Eye (tissue), 1 donor: ENCODE results near the gene LMO1.

Experiments
- DNase-seq: peaks from one replicate; pipeline ENCODE4 v3.0.0-alpha.2; 2015

The LMO1 gene

DNA sequence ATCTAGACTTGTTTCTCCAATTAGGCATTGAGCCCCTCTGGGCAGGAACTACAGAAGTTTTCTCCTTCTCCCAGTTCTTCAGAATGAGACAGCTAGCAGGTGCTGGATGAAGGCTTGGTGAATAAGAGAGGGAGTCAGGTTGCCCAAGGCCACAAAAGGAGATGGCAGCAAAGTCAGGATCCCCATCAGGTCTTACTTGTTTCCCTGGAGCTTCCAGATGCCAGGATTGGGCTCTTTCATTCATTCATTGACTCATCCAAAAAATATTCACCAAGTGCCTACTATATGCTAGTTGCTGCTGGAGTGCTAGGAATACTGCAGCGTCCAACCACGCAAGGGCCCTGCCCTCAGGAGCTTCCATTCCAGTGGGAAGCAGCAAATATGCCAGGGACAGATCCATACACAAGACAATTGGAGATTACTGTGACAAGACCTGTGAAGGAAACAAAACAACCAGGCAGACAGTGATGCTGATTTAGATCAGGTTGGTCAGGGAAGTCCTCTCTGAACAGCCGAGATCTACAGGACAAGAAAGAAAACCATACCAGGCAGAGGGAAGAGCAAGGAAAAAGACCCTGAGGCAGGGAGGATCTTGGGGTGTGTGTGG is 24.6 kb upstream of the LMO1 start:
- DNase-seq, result no peak

DNA sequence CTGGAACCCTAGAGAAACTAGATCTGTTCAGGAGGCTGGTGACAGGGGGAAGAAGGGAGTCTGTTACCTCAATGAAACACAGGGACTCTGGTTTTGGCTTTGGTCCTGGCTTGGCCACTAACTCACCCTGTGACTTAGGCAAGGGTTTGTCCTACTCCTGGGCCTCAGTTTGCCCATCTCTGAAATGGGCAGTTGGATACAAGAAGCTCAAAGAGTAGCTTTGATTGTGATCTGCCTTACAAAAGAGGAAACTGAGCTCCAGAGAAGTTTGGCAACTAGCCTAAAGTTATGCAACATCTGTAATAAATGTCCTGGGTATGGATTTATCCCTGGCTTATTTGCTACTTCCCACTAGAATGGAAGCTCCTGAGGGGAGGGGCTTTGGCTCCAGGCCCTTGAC is 24.0 kb upstream of the LMO1 start:
- no peak for DNase-seq

DNA sequence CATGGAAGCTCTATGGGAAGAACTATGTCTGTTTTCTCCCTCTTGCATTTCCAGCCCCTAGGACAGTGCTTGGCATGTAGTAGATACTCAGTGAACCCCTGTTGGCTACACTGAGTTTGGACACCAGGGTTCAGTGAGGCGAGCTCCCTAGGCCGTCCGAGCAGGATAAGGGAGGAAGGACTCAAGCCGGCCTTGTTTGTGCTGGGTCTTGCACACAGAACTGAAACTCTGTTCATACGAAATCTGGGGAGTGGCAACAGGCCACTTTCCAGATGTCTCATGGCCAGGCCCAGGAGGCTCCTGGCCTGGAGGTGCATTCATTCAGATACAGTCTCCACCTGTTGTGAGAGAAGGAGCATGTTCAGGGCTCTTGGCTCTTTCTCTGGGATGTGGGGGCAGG is 23.6 kb upstream of the LMO1 start:
- no peak for DNase-seq

DNA sequence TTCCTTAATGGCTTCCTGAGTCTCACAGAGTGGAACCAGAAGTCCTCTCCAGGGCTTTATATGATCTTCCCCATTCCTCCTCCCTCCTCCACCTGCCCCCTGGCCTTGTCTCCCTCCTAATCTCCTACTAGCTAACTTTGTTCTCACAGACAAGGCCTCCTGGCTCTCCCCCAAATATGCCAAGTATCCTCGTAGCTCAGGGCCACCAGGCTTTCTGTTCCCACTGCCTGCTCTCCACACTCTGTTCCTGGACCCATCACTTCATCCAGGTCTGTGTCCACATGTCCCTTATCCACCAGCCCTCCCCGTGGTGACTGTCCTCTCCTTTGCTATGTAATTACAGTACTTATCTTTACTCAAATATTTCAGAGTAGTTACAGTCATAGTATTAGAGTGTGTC is 23.2 kb upstream of the LMO1 start:
- DNase-seq, result no peak

DNA sequence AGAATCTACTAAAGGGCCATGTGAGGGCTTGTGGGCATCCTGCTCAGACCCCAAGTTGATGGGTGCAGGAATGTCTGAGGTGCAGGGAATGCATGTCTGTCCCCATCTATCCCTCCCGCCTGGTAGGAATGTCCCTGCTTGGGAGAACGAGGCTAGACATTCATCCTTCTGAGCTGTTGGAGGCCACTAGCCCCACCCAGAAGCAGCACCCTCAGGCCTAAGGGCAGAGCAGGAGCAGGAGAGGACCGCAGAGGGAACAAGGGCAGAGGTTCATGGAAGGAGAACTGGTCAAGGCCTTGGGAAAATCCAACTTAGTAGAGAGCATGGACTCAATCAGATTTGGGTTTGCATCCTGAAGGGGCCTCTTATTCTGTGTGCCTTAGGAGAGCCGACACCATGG is 22.1 kb upstream of the LMO1 start:
- no peak for DNase-seq

DNA sequence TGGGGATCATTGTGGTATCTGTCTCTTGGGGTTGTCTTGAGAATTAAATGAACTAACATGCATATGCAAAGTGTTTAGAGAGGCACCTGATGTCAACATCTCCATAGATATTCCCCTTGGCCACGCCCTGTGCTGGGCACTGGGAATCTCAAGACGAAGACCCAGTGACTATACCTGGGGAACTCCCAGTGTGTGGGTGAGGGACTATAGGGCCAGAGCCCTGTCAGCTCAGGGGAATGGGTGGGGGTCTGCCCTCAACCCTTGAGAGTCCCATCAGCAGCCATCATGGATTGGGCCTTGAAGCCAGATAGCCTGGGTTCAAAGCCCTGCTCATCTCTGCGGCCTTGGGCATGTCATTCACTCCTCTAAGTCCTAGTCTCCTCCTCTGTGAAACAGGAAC is 21.6 kb upstream of the LMO1 start:
- DNase-seq, result no peak

DNA sequence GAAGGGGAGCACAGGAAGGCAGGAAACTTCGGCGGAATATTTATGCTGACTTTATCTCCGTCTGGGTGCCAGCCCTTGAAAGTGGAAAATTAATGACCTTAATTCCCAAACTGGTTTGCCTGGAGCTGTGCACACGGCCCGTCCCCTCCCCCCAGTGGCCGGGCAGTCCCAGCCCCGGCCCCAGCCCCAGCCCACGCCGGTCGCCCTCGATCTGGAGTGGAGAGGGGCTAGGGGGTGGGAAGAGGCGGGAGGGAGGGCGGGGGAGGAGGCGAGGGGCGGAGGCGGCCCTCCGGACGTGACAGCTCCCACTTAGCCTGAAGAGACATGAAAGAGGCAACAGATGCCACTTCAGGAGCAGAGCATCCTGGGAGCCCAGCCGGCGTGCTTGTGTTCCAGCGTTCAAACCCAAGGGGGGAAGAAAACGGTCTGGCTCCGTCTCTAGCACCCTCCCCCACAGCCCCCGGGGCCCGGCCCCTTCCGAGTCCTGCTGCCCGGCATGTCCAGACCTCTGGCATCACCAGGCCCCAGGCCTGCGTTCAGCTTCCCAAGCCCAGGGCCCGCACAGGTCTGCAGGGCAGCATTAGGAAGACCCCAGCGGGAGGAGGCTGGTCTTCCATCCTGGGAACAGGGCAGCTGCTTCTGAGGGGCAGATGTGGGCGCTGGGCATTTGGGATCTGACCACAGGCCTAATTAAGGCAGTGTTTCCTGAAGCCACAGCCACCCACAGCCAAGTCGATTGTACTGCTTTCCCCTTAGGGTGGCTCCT is 20.0 kb upstream of the LMO1 start:
- DNase-seq, result peak; percentile 93

DNA sequence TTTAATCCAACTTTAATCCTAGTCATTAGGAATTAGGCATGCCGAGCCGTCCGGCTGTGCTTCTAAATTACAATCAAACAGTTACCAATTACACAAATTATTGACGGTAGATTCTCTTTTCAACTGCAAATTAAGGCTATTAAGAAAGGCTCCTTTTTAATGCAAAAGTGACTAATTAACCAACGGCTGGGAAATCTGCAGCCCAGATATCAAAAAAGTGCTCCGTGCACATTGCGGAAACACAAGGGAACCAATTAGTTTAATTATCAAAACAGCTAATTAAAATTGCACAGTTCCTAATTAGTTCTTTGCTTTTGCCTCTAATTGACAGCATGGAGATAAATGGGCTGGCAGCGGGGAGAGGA is 19.4 kb upstream of the LMO1 start:
- DNase-seq, result peak; percentile 88

DNA sequence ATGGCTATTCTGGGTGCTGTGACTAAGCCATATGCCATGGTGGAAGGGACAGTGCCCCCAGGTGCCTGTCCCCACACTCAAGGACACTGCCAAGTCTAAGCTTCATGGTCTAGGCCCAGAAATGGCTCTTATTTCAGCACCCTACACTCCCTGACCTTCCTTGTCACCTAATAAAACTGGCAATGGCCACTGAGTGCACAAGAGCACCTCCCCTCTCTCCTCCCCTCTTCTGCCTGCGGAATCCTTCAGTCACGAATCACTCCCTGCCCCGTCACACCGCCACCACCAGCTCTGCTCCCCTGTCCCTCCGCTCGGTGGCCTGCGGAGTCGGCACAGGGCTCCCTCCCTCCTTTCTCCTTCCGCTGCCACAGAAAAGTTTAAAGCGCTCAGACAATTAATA is 19.0 kb upstream of the LMO1 start:
- peak; percentile 83 for DNase-seq

DNA sequence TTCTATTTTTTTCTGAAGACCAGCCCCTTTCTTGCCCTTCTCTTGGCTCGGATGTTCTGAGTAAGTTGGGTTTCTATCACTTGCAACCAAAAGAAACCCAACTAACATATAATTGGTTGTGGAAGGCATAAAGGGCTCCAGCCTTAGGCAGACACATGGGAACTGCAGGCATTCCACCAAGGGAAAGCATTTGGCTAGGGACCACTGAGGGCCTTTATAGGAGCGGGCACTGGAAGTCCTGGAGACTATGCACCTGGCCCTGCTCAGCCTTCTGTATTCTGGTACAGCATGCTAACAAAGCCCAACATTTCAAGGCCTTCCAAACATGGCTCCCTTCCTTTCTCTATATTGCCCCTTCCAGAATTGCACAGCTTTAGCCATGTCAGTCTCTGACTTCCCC is 17.6 kb upstream of the LMO1 start:
- DNase-seq, result no peak

DNA sequence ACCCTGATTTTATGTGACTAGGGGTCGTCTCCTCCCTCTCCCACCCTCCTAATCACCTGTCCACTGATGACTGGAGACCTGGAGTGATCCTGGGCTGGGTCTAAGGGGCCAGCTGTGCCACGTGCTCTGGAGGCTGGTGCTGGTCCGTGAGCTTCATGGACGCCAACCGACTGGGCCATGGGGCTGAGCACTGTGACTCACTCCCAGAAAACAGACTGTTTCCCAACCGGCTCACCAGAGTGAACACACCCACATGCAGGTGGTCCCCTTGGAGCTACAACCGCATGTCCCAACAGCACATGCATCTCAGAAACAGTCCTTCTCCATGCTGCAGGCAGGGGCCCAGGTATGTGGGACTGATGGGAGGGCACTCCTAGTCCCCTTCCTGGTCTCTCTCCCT is 14.0 kb upstream of the LMO1 start:
- DNase-seq, result no peak

DNA sequence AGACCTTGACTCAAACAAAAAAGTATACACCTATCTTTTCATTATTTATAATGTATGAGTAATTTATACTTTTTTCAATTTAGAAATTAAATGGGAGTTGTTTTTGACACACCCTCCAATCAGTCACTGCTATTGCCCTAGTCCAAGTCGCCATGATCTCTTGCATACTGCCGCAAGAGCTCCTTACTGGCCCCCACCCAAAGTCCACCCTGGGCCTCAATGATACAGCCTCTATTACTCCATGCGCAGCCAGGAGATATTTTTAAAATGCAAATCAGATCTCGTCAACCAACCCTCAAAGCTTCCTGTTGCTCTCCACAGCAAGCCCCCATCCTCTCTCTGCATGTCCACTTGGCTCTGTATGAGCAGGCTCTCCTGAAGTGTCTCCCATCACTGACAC is 12.8 kb upstream of the LMO1 start:
- DNase-seq, result no peak

DNA sequence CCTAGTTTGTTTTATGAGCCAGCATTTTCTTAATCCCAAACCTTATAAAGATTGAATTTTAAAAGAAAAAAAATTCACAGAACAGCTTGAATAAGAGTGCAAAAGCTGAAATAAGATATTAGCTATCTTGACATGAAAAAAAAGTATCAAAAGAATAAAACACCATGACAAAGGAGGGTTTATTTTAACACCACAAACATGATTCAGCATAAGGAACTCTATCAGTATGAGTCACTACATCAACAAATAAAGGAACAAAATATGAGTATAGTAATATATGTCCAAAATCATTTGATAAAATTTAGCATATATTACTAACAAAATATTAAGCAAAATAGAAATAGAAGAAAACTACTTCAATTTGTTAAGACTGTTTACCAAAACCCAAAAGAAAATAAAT is 9.6 kb upstream of the LMO1 start:
- no peak for DNase-seq

DNA sequence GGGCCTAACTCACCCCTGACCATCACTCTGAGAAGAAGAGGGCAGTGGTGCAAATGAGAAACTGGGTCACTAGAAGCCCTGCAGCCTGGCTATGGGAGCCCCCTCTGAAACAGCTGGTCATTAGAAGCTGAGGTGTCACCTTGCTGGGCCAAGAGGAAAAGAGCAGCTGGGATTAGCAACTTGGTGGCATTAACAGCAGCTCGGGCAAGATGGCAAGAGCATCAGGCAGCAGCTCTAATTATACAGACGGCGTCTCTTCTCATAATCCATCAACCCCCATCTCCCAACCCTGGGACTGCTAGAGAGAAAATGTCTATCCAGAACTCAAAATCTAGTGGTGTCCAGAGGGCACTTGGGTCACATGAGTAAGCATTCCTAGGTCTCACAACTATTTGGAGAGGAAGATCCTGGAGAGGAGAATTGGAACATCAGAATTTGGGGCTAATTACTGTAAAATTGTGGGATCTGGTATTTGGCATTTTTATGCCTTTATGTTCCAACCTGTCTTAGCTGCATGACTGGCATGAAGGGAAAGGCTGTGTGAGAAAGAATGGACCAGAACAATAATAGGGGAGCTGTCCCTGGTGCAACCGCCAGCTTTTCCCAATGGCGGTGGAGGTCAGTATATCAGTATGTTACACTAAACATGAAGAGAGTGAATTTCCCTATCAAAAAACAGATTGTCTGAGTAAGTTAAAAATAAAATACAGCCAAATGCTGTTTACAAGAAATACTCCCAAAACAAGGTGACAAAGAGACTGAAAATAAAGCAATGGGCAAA is 7.6 kb upstream of the LMO1 start:
- DNase-seq, result no peak

DNA sequence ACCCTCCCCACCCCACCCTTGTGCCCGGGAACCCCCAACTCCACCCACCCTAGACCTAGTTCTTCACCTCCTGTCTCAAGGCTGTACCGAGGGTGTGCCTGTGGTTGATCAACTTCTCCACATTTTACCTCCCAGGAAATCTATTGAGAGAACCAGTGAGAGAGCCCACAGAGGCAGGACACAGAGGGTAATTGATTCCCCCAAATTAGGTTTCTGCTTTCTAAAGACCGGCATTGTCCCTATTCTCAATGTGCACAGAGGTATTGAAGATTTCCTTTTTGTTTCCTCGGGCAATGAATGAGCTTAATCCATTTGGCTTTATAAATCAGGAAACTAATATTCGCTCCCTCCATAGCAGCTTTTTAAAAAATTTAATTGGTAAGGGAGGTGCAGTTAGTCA is 6.0 kb upstream of the LMO1 start:
- no peak for DNase-seq

DNA sequence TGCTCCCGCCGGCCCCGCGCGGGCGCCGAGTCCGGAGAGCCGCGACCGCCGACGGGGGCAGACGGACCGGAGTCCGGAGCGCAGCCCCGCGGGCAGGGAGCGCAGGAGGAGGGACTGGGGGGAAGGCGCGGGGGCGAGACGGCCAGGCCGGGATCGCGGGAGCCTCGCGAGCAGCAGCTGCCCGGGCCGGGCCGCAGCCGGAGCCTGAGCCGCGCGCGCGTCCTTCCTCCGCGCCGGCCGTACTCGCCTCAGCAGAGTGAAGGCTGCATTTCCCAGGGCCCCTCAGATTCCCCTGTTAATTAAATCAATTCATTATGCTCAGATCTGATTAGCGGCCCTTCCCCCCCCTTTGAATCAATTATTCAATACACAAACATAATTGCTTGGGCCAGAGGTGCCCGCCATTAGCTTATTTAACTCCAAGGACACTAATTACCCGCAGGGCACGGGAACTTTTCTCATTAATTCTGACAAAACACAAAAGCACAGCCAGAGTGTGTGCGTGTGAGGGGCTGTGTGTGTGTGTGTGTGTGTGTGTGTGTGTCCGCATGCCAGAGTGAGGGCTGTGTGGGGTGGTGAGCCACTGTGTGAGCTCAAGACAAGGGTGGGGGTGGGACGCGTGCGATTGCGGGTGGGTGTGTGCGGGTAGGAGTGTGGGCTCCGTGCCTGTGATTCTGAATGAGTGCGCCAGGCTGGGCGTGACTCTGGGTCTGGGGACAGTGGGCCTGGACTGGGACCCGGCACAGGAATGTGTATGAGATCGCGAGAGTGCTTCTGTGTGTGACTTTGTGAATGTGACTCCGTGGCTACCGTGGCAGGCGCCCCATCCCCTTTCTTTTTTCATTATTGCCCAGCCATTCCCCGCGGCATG is 5.1 kb upstream of the LMO1 start:
- DNase-seq, result peak; percentile 92

DNA sequence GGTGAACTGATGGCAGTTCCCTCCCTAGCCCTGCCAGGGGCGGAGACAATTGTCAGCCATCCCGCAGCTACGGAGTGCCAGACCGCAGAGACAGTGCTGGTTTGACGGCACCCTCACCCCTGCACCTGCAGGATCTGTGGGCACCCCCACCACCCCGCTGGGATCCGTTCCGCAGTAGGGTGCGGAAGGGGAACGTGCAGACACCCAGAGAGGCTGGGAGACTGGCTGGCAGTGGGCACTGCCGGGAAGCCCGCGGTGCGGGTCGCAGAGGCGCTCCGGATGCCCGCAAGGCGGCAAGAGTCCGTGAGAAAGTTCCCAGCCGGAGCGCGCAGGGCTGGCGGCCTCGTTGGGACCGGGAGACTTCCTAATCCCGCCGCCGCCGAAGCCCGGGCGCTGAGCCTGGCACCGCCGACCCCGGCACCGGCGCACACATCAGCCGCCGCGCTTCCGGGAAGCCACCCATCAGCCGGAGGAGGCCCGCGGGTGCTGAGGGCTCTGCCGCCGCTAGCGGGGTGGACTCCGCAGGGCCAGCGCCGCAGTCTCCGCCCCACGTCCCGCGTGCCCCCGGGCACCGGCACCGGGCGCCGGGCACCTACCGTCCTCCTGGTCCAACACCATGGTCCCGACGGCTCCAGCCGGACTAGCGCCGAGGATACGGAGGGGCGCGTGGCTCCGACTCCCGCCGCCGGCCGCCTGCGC is 4.3 kb upstream of the LMO1 start:
- peak; percentile 68 for DNase-seq

DNA sequence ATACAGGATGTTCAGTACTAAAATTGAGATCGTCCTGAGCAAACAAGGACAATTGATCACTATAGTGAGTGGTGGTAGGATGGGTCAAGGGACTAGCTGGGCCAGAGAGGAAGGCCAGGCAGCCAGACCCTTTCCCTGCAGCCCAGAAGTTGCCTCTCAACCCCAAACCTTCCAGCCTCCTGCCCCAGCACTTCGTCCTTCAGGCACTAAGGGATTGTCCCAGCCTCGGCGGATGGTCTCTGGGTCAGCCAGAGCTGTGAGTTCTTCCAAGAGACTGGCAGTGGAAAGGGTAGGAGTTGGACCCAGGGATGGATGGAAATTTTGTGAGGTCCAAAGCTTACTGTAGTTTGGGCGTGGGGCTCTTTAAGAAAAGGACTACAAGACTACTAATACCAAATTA is 3.6 kb upstream of the LMO1 start:
- no peak for DNase-seq

DNA sequence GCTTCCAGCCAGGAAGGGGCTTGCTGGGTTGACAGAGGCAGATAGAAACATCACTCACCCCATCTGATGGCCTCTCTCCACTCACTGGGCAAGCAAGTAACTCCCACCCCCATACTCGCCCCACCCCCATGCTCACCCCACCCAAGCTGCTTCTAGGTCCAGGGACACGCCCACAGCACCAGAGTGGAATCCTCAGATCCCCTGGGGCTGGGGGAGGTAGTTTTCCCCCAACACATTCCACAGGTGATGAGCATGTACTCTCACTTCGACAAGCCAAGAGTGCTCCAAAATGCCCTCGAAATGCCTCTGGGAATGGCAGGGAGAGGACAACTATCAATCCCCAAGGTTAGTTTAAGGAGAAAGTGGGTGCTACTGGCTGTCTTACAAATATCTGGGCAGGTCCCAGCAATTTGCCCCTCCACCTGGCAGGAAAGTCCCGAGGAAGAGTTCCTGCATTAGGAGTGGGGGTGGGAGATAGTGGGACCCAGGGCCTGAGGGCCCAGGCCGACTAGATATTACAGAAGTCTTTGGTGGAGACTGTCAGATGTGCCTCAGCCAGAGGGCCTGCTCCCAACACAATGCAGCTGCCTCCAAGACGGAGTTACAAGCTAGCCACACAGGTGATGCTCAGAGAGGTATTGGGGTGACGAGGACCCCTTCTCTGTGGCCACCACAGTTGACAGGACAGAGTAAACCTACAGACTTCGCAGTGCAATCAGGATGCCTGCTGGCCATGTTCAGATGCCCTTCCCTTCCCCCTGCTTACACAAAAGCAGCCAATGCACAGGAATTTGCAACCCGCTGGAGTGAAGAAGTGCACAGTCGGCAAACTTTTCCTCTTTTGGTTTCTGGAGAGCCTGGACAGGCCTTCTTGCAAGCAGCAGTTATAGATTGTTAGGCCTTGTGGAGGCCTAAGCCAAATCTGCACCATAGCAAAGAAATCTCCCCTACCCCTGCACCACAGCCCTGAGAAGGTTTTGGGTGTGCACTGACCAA is 2.9 kb upstream of the LMO1 start:
- no peak for DNase-seq

DNA sequence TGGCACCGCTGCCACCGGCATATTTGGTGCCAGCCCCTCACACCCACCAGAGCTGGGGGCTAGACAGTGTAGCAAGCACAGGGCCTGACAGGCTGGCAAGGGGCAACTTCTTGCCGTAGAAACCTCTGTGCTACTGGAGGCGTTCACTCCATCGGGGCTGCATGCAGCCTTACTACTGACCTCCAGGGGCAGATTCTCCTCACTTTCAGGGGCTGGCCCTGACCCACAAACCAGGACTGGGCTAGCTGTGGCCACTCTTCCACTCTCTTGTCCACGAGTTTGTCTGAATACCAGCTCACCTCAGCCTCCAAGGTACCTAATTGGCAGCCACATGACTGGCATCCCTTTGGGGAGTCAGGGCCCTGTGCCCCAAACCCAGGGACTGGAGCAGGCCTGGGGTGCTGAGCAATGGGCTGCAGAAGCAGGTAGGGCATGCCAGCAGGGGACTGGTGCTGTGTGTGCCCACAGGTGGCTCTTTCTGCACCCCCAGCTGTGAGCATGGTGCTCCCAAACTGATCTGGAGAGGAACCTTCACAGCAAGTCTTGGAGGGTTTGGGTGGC is 2.1 kb upstream of the LMO1 start:
- DNase-seq, result peak; percentile 45
